Uterus (tissue), 2 donors: ENCODE data around the gene UVRAG.

ENCODE experiments used
- POLR2A ChIP-seq, 2 donors: fragments of 450-650 bp; IDR thresholded peaks; one replicate each; pipeline ENCODE4 v1.6.1; 2016; ENCODE audit warnings: antibody characterized with exemption in 2 of 2, mild to moderate bottlenecking in 1 of 2, moderate library complexity in 1 of 2
- TF ChIP-seq, protein P1 (sequence below), 4 experiments: fragments of 200-600 bp in 2 of 4; fragments of 450-650 bp in 2 of 4; sonication (generic) in 2 of 4; IDR thresholded peaks; one replicate each; pipeline ENCODE4 v1.5.1; 2016 to 2019; ENCODE audit warnings: antibody characterized with exemption in 4 of 4, mild to moderate bottlenecking in 2 of 4, moderate library complexity in 1 of 4

DNA sequence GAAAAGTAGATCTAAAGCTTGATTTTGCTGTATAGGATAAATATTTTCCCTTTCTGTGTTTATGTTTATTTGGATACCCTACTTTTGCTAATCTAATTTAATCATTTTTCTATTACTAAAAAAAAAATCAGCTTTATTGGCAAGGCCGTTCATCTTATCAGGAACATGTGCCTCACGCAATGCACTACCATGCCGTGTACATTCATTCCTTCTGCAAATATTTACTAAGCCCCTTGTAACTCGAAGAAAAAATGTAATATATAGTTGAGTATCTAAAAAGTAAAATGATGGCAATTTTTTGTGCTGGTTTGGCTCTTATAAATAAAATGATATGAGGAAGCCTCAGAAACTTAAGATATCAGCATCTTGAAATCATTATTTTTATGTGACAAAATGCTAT lies 8.9 kb downstream of the UVRAG start:
- TF ChIP-seq, protein P1, sequence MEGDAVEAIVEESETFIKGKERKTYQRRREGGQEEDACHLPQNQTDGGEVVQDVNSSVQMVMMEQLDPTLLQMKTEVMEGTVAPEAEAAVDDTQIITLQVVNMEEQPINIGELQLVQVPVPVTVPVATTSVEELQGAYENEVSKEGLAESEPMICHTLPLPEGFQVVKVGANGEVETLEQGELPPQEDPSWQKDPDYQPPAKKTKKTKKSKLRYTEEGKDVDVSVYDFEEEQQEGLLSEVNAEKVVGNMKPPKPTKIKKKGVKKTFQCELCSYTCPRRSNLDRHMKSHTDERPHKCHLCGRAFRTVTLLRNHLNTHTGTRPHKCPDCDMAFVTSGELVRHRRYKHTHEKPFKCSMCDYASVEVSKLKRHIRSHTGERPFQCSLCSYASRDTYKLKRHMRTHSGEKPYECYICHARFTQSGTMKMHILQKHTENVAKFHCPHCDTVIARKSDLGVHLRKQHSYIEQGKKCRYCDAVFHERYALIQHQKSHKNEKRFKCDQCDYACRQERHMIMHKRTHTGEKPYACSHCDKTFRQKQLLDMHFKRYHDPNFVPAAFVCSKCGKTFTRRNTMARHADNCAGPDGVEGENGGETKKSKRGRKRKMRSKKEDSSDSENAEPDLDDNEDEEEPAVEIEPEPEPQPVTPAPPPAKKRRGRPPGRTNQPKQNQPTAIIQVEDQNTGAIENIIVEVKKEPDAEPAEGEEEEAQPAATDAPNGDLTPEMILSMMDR (IDR thresholded peaks at IDR 0.05), result no peak
- no peak for TF ChIP-seq POLR2A (IDR thresholded peaks at IDR 0.05)
